Left cardiac atrium (tissue), 4 donors: ENCODE measurements around the gene FKBP1B. TPM values are rescaled to one million over a fixed set of nuclear protein-coding genes. Genes with fewer than 3 reads are reported as not detected.
A peak's percentile ranks its signal among the peaks of the same experiment; 100 is the strongest.
"Not testable (repeated sequence)": the region's sequence is repeated elsewhere in the genome, so short reads cannot be mapped to it uniquely, and the experiment has no call there.

Source experiments
- ATAC-seq, 2 donors: fragments of 200-7000 bp; cut with Tn5 transposase; one replicate each; pipeline ENCODE4 v1.9.1; 2020; ENCODE audit warnings: mild to moderate bottlenecking in 2 of 2, moderate library complexity in 2 of 2
- DNase-seq: peaks from one replicate; pipeline ENCODE4 v3.0.0-alpha.2; 2020
- intact Hi-C, 2 donors: fragments of 100-400 bp; cut with DNase I; formaldehyde crosslinking; loops; one replicate each; pipeline versions ENCODE4 v1.14.1 to v1.15.1; 2022 to 2023
- long read RNA-seq: library from polyadenylated mRNA; unstranded; transcript quantifications from one replicate; pipeline ENCODE4 v2.0.0, GENCODE V29; 2021
- total RNA-seq, 2 donors: library from RNA; stranded (reverse); fragmentation: NEBNext Ultra II Directional; extraction: Animal tissue kit (Norgen Biotek cat#: 25700); gene quantifications; one replicate each; pipeline ENCODE4 v1.2.1, GENCODE V29; 2021
- donor health status: DM: no; HTN: yes; CAD: no.
- donor health status: DM: no; HTN: yes; CAD: no; lungs with severe emphysema.
- donor health status: DM: yes; HTN: yes; CAD: no.
- donor health status: Dilated cardiomyopathy.

FKBP1B gene
- 1 to 10 TPM; 4.6 to 5.3 TPM for total RNA-seq
- long read RNA-seq: 0 reads

DNA sequence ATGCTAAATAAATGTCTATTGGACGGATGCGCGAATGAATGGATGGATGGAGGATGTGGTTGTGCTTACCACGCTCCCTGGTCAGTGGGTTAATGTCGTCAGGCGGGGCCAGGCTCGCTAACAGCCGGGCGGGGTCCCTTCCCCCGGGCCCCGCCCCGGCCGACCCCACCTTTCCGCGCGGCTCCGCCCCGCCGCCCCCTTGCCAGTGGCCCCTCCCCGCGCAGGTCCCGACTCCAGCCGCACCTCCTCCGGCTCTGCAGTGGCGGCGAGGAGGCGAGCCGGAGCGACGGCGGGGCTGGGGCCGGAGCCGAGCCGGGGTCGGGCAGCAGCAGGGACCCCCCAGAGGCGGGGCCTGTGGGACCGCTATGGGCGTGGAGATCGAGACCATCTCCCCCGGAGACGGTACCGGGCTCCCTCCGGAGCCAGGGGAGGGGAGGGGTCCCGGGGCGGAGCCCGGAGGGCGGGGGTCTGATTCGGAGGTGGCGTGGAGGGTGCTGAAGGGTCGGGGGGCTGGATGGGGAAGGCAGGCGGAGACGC lies at the start of gene FKBP1B:
TSS of gene FKBP1B (plus strand) at position 257 of the 537 bp plus-strand sequence. CDS start at position 366, 109 bp downstream.
- peak; percentile 31 to 75 for ATAC-seq
- DNase-seq: peak; percentile 69
- intact Hi-C loops: loop anchor here in 1 of 2 donors (5.0 kb wide), 1 partner anchor 122 kb away; the partner anchor contains the start of gene ATAD2B

DNA sequence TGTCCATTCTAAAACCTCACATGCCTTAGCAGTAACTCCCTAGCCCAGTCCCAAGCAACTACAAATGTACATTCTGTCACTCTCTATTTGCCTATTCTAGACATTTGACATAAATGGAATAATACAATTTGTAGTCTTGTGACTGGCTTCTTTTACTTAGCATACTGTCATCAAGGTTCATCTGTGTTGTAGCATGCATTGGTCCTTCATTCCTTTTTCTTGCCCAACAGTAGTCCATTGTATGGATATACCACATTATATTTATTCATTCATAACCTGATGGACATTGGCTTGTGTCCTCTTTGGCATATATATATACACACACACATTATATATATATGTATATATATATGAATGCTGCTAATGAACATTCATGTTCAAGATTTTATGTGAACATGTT lies 41.8 kb upstream of the FKBP1B start:
- intact Hi-C loops: no loop called here
- ATAC-seq (no peak), DNase-seq (no peak)

DNA sequence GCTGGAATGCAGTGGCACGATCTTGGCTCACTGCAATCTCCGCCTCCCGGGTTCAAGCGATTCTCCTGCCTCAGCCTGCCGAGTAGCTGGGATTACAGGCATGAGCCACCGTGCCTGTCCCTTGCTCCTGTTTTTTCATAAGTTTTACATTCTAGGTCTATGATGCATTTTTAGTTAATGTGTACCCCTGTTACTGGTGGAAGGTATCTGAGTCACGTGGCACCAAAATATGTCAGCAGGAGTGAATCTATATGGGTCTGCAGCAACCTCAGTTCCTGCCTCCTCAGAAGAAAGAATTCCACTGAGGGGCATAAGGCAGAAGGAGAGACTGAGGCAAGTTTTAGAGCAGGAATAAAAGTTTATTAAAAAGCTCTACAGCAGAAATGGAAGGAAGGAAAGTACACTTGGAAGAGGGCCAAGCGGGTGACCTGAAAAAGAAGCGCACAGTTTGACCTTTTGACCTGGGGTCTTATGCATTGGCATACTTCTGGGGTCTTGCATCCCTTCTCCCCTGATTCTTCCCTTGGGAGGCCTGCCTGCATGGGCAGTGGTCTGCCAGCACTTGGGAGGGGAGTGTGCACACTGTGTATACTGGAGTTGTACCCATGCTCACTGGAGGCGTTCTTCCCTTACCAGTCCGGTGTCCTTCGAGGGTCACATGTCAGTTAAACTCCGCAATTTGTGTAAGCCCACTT lies 40.7 kb upstream of the FKBP1B start:
- ATAC-seq: no peak
- no peak for DNase-seq
- intact Hi-C loops: no loop called here

DNA sequence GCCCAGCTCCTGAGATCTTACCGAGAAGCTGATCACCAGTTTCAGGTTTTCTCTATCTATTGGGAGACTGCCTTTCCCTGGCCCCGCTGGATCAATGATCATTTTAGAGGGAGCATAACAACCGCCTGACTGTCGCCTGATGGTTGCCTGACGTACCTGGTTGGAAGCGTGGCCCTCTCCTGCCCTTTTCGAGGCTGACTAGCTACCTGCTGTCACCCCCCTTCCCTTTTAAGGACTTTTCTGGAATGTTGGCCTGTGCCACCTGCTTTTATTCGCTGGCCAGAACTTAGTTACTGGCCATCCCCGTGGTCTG lies 40.2 kb upstream of the FKBP1B start:
- ATAC-seq (no peak), DNase-seq (no peak)
- intact Hi-C loops: no loop called here

DNA sequence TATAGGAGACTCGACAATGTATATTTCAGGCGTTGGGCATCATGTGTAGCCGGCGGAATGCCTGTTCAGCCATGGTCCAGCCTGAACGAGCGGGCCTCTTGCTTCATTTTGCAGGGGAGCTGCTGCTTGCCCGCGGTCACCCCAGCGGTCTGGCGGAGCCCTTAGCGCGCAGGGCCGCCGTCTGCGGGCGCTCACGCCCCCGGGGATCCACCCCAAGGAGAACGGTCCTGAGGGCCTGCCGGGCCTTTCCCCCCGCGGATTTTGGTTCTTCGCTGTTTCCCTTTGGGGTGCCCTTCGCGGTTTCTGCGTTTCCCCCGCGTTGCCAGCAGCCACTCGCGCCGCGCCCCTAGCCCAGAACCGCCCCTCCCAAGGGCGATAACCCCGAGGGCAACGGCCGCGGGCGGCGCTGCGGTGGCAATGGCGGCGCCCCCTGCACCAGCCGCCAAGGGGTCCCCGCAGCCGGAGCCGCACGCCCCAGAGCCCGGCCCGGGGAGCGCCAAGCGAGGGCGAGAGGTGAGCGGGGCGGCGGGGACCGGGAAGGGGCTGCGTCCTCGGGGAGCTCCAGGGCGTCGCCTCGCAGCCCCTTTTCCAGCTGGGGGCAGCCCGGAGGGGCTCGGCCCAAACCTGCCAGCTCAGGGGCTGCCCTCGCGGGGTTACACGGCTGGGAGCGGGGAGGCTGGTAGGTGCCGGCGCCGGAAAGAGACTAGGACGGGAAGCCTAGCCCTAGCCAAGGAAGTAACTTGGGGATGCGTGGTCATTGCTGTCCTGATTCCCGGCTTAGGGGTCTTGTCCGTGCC lies 39.7 kb upstream of the FKBP1B start, which contains the start of gene MFSD2B:
TSS of gene MFSD2B (plus strand) at position 406 of the 797 bp plus-strand sequence. CDS start at position 418, 12 bp downstream.
- ATAC-seq (peak; percentile 46 to 53), DNase-seq (no peak)
- intact Hi-C loops: no loop called here

DNA sequence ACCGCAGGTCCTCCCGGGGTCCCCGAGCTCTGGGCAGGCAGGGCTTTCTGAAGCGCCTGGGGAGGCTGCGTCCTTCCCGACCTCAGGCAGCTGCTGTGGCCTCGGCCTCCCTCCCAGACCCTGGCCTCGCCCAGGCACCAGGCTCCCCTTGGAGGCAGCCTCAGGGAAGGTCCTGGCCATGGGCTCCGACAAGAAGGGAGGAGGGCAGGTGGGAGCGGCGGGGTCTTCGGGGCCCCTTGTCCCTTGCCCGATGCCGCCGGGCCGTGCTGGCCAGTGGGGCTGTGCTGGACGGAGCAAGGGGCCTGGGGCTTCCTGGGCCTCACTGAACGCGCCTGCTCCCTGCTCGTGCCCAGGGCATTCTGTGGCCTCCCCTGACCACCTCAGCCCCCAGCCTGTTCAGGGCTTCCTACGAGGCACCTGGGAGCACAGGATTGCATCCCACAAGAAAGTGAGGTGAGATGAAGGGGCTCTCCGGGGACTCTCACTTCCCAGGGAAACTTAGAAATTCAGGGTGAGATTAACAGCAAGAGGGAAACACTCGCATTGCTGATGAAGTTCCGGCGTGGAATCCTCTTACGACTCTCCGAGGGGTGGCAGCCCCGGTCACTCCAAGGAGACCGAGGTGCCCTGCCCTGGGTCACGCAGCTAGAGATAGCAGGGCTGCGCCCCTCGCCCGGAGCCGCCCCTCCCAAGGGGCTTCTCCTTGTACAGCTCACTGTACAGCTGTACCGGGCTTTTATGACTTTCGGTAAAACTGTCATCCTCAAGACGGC lies 38.9 kb upstream of the FKBP1B start:
- ATAC-seq (peak; percentile 25 to 29), DNase-seq (no peak)
- intact Hi-C loops: no loop called here

DNA sequence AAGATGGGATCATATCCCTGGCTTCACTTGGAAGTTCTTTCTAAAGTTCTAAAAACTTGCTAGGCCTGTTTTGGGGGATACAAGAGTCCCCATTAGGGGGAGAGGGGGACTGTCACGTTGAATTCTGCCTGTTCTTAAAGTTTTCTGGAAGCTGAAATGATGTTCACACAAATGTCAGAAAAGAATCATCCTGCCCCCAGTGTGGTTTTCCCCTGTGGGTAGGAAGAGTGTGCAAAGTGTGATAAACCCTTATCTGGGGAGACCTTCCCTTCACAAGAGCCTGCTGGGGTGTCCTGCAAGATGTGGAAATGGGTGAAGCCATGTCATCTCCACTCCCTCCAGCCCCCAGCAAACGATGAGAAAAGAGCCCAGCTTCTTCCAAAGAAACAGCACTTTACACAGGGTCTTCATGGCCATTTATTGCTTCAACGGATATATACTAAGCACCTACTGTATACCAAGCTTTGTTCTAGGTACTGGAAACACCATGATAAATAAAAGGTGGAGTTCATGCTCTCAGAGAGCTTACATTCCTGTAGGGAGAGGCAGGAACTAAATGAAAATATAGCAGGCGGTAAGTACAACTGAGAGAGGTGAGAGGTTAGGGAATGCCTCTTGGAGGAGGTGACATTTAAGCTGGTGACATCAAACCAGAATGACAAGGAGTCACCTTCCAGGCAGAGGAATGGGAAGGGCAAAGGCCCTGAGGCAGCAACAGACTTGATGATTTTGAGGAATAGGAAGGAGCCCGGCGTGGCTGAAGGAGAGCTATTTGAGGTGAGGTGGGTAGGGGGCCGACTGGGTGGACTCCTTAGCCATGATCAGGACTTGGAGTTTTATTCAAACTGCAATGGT lies 38.1 kb upstream of the FKBP1B start:
- DNase-seq (no peak), ATAC-seq (no peak)
- intact Hi-C loops: no loop called here

DNA sequence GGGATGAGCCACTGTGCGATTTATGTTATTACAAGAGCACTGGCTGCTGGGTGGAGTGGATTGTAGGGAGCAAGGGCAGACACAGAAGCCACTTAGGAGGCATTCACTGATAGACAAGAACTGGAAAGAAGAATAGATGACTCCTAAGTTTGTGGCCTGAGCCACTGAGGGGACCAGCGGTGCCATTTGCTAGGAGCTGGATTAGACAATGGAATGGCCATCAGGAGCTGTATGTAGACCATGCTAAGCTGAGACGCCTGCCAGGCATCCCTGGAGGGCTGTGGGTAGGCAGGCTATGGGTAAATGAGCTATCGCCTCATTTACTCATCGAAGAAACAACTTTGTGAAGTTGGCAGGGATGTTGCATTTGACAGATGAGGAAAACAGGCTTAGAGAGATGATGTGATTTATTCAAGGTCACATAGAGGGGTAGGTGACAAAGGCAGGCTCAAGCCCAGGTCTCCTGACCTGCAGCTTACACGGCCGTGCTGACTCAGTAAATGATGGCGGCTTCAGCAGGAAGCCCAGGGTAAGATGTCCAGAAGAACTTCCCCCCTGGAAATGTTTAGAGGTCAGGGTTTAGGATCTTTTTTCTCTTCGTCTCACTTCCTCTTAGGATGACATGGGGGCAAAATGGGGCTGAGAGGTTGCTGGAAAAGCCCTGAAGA lies 36.9 kb upstream of the FKBP1B start:
- intact Hi-C loops: no loop called here
- no peak for DNase-seq
- ATAC-seq: no peak

DNA sequence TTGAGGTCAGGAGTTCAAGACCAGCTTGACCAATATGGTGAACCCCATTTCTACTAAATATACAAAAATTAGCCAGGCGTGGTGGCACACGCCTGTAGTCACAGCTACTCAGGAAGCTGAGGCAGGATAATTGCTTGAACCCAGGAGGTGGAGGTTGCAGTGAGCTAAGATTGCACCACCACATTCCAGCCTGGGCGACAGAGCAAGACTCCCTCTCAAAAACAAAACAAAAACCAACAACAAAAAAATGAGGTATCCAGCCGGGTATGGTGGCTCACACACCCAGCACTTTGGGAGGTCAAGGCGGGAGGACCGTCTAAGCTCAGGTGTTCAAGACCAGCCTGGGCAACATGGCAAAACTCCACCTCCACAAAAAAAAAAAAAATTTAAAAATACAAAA lies 34.6 kb upstream of the FKBP1B start:
- ATAC-seq, DNase-seq, intact Hi-C loops: not testable (repeated sequence)

DNA sequence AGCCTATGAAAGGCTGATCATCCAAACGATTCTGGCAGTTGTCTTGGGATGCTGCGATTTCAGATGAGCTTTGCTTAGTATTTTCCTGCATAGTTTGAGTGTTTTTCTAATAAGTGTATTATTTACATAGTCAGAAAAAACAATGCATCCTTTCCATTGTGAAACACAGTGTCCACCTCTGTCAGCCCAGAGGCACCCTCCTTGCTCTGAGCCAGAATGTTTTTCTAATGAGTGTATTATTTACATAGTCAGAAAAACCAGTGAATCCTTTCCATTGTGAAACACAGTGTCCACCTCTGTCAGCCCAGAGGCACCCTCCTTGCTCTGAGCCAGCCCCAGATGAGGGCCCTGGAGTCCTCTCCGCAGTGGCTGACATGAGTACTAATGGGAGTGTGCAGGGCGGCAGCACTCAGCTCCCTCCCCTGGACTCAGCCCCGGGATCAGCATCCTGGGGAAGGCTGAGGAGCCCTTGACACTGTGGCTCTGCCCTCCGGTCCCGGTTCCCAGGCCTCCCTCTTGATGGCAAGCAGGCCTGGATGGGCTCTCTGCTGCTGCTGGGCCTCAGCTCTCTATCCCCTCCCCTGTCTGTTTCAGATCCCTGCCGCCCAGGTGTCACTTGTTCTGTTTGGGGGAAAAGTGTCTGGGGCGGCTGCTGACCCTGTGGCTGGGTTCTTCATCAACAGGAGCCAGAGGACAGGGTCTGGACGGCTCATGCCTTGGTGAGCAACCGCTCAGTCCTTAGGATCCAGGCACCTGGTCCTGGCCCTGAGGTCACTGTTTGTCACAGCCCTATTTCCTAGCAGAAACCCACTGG lies 33.8 kb upstream of the FKBP1B start:
- DNase-seq (no peak), ATAC-seq (no peak)
- intact Hi-C loops: no loop called here

DNA sequence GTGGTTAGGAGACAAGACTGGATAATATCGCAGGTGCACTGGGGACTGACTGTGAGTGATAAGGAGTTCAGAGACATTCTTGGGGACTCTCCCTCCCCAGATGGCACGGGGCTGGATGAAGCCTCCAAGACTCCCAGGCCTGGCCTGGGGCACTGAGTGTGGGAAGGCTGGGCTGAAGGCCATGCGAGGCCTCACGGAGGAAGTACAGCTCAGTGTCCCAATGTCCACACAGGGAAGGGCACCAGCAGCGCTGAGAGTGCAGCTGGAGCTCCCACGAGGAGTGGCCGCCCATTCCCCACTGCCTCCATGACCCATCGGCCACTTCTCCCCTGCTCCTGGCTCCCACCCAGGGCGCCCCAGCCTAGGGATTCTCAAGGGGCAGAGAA lies 33.2 kb upstream of the FKBP1B start:
- intact Hi-C loops: no loop called here
- no peak for DNase-seq
- ATAC-seq: no peak

DNA sequence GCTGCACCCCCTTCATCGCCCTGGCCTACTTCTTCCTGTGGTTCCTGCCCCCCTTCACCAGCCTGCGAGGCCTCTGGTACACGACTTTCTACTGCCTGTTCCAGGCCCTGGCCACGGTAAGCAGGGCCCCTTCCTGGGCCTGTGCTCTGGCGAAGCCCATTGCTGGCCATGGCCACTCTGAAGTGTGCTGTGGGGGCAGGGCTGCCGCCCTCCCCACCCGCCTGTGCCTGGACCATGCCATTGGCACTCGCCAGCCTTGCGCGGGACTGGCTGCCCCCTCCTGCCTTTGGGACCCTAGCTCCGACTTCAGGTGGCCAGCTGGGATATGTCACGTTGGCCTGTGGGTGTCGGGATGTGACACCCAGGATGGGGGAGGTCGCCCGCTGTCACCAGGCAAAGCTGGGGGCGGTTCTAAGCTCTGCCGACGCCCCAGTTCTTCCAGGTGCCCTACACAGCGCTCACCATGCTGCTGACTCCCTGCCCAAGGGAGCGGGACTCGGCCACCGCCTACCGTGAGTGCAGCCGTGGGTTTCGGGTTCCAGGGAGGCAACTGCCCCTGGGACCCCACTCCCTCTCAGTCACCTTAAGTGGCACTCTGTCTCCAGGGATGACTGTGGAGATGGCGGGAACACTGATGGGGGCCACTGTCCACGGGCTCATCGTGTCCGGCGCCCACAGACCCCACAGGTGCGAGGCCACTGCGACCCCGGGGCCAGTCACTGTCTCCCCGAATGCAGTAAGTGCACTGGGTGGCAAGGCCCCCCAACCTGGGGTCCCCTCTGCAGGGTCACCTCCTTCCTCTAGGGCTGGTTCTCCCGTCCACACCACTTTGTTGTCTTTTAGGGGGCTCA lies 32.5 kb upstream of the FKBP1B start:
- no peak for DNase-seq
- intact Hi-C loops: no loop called here
- ATAC-seq: no peak

DNA sequence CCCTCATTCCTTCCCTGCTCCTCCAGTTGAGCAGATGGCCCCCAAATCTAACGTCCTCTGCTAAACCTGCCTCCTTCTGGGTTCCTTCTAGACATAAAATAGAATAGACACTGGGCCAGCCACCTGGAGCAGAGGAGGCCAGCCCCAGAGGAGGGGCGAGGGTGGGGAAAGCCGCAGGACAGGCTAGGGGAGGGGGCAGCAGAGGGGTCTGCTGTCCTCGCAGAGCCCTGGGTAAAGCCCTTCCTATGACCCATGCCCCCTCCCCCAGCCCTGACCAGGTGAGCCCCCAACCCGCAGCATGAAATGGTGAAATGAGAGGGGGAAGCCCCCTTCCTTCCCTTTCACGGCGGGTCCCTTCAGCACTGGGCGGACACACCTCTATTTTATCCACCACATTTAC lies 31.8 kb upstream of the FKBP1B start:
- ATAC-seq (no peak), DNase-seq (no peak)
- intact Hi-C loops: no loop called here

DNA sequence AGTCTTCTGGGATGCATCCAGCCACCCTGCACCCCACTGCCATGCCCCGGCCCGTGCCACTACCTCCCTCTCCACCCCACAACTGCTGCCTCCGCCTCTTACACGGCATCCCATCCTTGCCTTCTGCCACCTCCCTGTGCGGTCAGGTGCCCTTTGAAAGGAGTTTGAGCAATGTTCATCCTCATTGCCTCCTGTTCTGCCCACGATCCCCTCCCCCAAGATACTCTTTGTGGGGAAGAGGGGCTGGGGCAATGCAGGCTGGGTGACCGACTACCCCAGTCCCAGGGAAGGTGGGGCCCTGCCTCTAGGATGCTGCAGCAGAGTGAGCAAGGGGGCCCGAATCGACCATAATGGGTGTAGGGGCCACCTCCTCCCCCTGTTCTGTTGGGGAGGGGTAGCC lies 31.3 kb upstream of the FKBP1B start:
- DNase-seq: no peak
- intact Hi-C loops: no loop called here
- ATAC-seq: no peak

DNA sequence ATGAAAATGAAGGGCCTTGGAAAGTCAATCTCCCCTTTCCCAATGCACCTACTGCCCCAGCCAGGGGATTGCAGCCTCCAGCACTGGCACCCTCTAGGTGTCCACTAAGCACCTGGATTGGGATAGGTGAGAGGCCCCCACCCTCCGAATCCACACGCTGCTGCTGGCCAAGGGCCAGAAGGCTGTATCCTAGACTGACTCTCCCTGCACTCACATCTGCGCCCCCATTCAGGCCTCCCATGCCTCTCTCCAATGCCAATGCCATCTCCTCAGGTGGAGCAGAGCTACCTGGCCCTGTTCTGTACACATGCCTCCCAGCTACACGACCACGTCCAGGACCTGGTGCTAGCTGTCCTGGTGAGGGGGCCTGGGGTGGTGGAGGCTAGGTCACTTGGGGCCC lies 29.8 kb upstream of the FKBP1B start:
- ATAC-seq (no peak), DNase-seq (no peak)
- intact Hi-C loops: no loop called here

DNA sequence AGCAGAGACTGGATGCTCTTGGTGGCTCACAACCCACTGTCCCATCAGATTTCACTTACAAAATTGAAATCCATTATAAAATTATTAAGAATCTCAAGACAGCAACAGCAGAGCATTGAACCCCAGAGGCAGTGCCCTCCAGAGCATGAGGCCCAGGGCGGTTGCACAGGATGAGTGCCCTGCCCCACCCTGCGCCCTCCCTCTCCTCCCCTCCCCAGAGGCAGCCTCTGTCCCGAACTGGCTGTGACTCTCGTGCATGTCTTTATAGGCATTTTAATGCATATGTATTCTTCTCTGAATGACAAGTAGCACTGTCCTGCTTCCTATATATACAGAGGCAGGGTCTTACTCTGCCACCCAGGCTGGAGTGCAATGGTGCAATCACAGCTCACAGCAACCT lies 29.3 kb upstream of the FKBP1B start:
- DNase-seq (no peak), ATAC-seq (no peak)
- intact Hi-C loops: no loop called here
